Suprapubic skin (tissue), 3 donors: Measurements from ENCODE around the gene TANC1.

Experiments
- POLR2AphosphoS5 ChIP-seq, 3 donors: sonication (generic); formaldehyde crosslinking; IDR thresholded peaks; one replicate each; pipeline ENCODE4 v1.6.1; 2017; ENCODE audit warnings: antibody characterized with exemption in 3 of 3
- TF ChIP-seq, protein P1 (sequence below), 2 donors: fragments of 200-600 bp in 1 of 2; fragments of 450-650 bp in 1 of 2; sonication (generic) in 1 of 2; IDR thresholded peaks; one replicate each; pipeline ENCODE4 v1.5.1; 2016 to 2019; ENCODE audit warnings: antibody characterized with exemption in 2 of 2, mild to moderate bottlenecking in 1 of 2, moderate library complexity in 1 of 2

- TF ChIP-seq, protein P1, sequence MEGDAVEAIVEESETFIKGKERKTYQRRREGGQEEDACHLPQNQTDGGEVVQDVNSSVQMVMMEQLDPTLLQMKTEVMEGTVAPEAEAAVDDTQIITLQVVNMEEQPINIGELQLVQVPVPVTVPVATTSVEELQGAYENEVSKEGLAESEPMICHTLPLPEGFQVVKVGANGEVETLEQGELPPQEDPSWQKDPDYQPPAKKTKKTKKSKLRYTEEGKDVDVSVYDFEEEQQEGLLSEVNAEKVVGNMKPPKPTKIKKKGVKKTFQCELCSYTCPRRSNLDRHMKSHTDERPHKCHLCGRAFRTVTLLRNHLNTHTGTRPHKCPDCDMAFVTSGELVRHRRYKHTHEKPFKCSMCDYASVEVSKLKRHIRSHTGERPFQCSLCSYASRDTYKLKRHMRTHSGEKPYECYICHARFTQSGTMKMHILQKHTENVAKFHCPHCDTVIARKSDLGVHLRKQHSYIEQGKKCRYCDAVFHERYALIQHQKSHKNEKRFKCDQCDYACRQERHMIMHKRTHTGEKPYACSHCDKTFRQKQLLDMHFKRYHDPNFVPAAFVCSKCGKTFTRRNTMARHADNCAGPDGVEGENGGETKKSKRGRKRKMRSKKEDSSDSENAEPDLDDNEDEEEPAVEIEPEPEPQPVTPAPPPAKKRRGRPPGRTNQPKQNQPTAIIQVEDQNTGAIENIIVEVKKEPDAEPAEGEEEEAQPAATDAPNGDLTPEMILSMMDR (IDR thresholded peaks at IDR 0.05), result no peak
- no peak for TF ChIP-seq POLR2AphosphoS5 (IDR thresholded peaks at IDR 0.05)
Measured at GRCh38 chr2:159206736-159207380, 238.4 kb downstream of the TANC1 start.
